HG03439 (cell line): Measurements from ENCODE around the gene ACOX3.

Experiments used
- ATAC-seq: cut with Tn5 transposase; IDR thresholded peaks from one replicate; pipeline ENCODE4 v1.9.1; 2021; ENCODE audit warnings: mild to moderate bottlenecking, moderate library complexity; ENCODE audit not compliant: unreplicated experiment

Gene ACOX3

GRCh38 chr4:8377103-8378075, 63.1 kb downstream of the ACOX3 start:
- ATAC-seq: no peak

GRCh38 chr4:8376361-8377102, 64.0 kb downstream of the ACOX3 start:
- no peak for ATAC-seq

- ATAC-seq: no peak
Measured at GRCh38 chr4:8374851-8375649, 65.5 kb downstream of the ACOX3 start.

- ATAC-seq: no peak
Measured at GRCh38 chr4:8373973-8374545, 66.5 kb downstream of the ACOX3 start.

- no peak for ATAC-seq
Measured at GRCh38 chr4:8373270-8373972, 67.1 kb downstream of the ACOX3 start.

GRCh38 chr4:8372506-8372905, 68.0 kb downstream of the ACOX3 start:
- ATAC-seq: no peak

GRCh38 chr4:8371596-8371995, 68.9 kb downstream of the ACOX3 start:
- ATAC-seq: no peak

- ATAC-seq: no peak
Measured at GRCh38 chr4:8370835-8371595, 69.5 kb downstream of the ACOX3 start.

- ATAC-seq: no peak
Measured at GRCh38 chr4:8370106-8370787, 70.3 kb downstream of the ACOX3 start.

GRCh38 chr4:8369426-8370105, 71.0 kb downstream of the ACOX3 start:
- ATAC-seq: no peak

- no peak for ATAC-seq
Measured at GRCh38 chr4:8368998-8369397, 71.5 kb downstream of the ACOX3 start.

GRCh38 chr4:8368061-8368481, 72.5 kb downstream of the ACOX3 start:
- ATAC-seq: no peak

- no peak for ATAC-seq
Measured at GRCh38 chr4:8366601-8367000, 73.9 kb downstream of the ACOX3 start.

- no peak for ATAC-seq
Measured at GRCh38 chr4:8365951-8366350, 74.6 kb downstream of the ACOX3 start.

- ATAC-seq: no peak
Measured at GRCh38 chr4:8365353-8365752, 75.2 kb downstream of the ACOX3 start.

GRCh38 chr4:8364848-8365350, 75.6 kb downstream of the ACOX3 start:
- no peak for ATAC-seq

- ATAC-seq: no peak
Measured at GRCh38 chr4:8364141-8364540, 76.4 kb downstream of the ACOX3 start.

- ATAC-seq: no peak
Measured at GRCh38 chr4:8362483-8362882, 78.0 kb downstream of the ACOX3 start.
